Keratinocyte (primary cell): ENCODE measurements around the gene ZNF763. TPM values are rescaled to one million over a fixed set of nuclear protein-coding genes. Genes with fewer than 3 reads are reported as not detected.

Experiments used
- DNase-seq: peaks from one replicate; pipeline ENCODE4 v3.0.0-alpha.2; 2011; ENCODE audit warnings: low read depth, missing footprints, low spot score
- FAIRE-seq: peaks from 2 replicates; lab custom pipeline; 2011; peaks lifted over from hg19 to GRCh38; lab: Jason Lieb, UNC
- H2AFZ ChIP-seq: 2 replicates; pipeline ENCODE4 v1.6.0; 2012; ENCODE audit warnings: low read length, control low read depth, inconsistent platforms; ENCODE audit not compliant: control insufficient read depth
- H3K27ac ChIP-seq: 2 replicates; pipeline ENCODE4 v1.5.1; 2011; ENCODE audit warnings: low read length; ENCODE audit not compliant: control insufficient read depth, insufficient read depth
- H3K27me3 ChIP-seq: 3 replicates; pipeline ENCODE4 v1.6.0; 2011; ENCODE audit warnings: low read length; ENCODE audit not compliant: control insufficient read depth, insufficient read depth; ENCODE audit errors: extremely low read depth
- H3K36me3 ChIP-seq, 2 experiments: 2 replicates in 1 of 2; 3 replicates in 1 of 2; pipeline ENCODE4 v1.5.1; 2011; ENCODE audit warnings: low read length in 2 of 2, mild to moderate bottlenecking in 1 of 2; ENCODE audit not compliant: control insufficient read depth in 2 of 2, insufficient read depth in 2 of 2; ENCODE audit errors: extremely low read depth in 1 of 2
- H3K4me1 ChIP-seq: 3 replicates; pipeline ENCODE4 v1.5.1; 2011; ENCODE audit warnings: low read length; ENCODE audit not compliant: control insufficient read depth, insufficient read depth; ENCODE audit errors: extremely low read depth
- H3K4me2 ChIP-seq: 3 replicates; pipeline ENCODE4 v1.6.0; 2011; ENCODE audit warnings: low read depth, low read length; ENCODE audit not compliant: control insufficient read depth, insufficient read depth; ENCODE audit errors: extremely low read depth
- H3K4me3 ChIP-seq, 3 experiments: fragments of 200-600 bp in 1 of 3; sonication (generic) in 1 of 3; 2 replicates in 2 of 3; 3 replicates in 1 of 3; pipeline ENCODE4 v1.5.1; 2011 to 2016; ENCODE audit warnings: low read length in 3 of 3, mild to moderate bottlenecking in 3 of 3, control low read depth in 2 of 3, inconsistent platforms in 1 of 3, low read depth in 1 of 3, mixed read lengths in 1 of 3, mixed run types in 1 of 3, moderate library complexity in 1 of 3; ENCODE audit not compliant: control insufficient read depth in 2 of 3, insufficient read depth in 2 of 3; ENCODE audit errors: extremely low read depth in 1 of 3
- H3K79me2 ChIP-seq: 2 replicates; pipeline ENCODE4 v1.6.0; 2012; ENCODE audit warnings: low read length; ENCODE audit not compliant: control insufficient read depth, insufficient read depth
- H3K9ac ChIP-seq: 3 replicates; pipeline ENCODE4 v1.6.0; 2011; ENCODE audit warnings: low read length; ENCODE audit not compliant: control insufficient read depth, insufficient read depth; ENCODE audit errors: extremely low read depth
- H3K9me1 ChIP-seq: 3 replicates; pipeline ENCODE4 v1.6.0; 2011; ENCODE audit warnings: low read length; ENCODE audit not compliant: control insufficient read depth, insufficient read depth; ENCODE audit errors: extremely low read depth
- H3K9me3 ChIP-seq: 2 replicates; pipeline ENCODE4 v1.5.1; 2012; ENCODE audit warnings: low read depth, low read length; ENCODE audit not compliant: control insufficient read depth
- H4K20me1 ChIP-seq: 3 replicates; pipeline ENCODE4 v1.6.0; 2011; ENCODE audit warnings: low read length; ENCODE audit not compliant: control insufficient read depth, insufficient read depth; ENCODE audit errors: extremely low read depth
- EZH2 ChIP-seq: IDR thresholded peaks from one replicate; pipeline ENCODE4 v1.6.1; 2012; ENCODE audit warnings: inconsistent platforms, mild to moderate bottlenecking, low read length, moderate library complexity
- dilution Hi-C: fragments of 300-500 bp; cut with MboI; formaldehyde crosslinking; loops from one replicate; pipeline ENCODE4 v1.7.0; 2020; ENCODE audit warnings: low sequenced_read_pairs; ENCODE audit not compliant: extremely low pct_ligation_motif_present
- polyA plus RNA-seq, 5 experiments: library from polyadenylated mRNA; depleted of rRNA in 3 of 5; stranded (reverse) in 3 of 5; stranded (forward) in 1 of 5; unstranded in 1 of 5; fragments of >200 nt; gene quantifications; 1 replicate in 1 of 5; 2 replicates in 3 of 5; 3 replicates in 1 of 5; pipeline versions ENCODE4 v1.2.1 to v1.2.3, GENCODE V29; 2011 to 2012; ENCODE audit warnings: missing spikeins in 2 of 5, low read depth in 1 of 5, low replicate concordance in 1 of 5
- TF ChIP-seq, protein P1 (sequence below), 3 experiments: IDR thresholded peaks in 1 of 3; conservative IDR thresholded peaks in 1 of 3; optimal IDR thresholded peaks in 1 of 3; 2 replicates in 2 of 3; 3 replicates in 1 of 3; pipeline versions ENCODE3 to v1.5.1; 2011; ENCODE audit warnings: low read length in 3 of 3, mild to moderate bottlenecking in 3 of 3, moderate library complexity in 2 of 3, control low read depth in 1 of 3, inconsistent platforms in 1 of 3; ENCODE audit not compliant: insufficient read depth in 2 of 3; ENCODE audit errors: extremely low read depth in 1 of 3

The ZNF763 gene
- polyA plus RNA-seq, 1 donor (not counting 4 experiments of a cell fraction or from before 2014, with no cell fraction given), result 2.3 TPM

- no peaks in the 10 kb centered on the region for H3K9me3 ChIP-seq
- H3K9ac ChIP-seq, result no peak overlapping the region
- no peak overlapping the region for H2AFZ ChIP-seq
- H3K36me3 ChIP-seq, result no peaks in the 10 kb centered on the region
- H3K27me3 ChIP-seq, result no peaks in the 10 kb centered on the region
- no peak overlapping the region for H3K4me3 ChIP-seq
- dilution Hi-C loops, result no loop called here
- H3K9me1 ChIP-seq, result no peaks in the 10 kb centered on the region
- no peaks in the 10 kb centered on the region for H4K20me1 ChIP-seq
- no peak for DNase-seq
- peaks cover 3% of the 10 kb centered on the region for H3K4me1 ChIP-seq
- H3K79me2 ChIP-seq, result no peaks in the 10 kb centered on the region
- H3K4me2 ChIP-seq, result no peak overlapping the region
- FAIRE-seq, result no peak
- TF ChIP-seq, protein P1, sequence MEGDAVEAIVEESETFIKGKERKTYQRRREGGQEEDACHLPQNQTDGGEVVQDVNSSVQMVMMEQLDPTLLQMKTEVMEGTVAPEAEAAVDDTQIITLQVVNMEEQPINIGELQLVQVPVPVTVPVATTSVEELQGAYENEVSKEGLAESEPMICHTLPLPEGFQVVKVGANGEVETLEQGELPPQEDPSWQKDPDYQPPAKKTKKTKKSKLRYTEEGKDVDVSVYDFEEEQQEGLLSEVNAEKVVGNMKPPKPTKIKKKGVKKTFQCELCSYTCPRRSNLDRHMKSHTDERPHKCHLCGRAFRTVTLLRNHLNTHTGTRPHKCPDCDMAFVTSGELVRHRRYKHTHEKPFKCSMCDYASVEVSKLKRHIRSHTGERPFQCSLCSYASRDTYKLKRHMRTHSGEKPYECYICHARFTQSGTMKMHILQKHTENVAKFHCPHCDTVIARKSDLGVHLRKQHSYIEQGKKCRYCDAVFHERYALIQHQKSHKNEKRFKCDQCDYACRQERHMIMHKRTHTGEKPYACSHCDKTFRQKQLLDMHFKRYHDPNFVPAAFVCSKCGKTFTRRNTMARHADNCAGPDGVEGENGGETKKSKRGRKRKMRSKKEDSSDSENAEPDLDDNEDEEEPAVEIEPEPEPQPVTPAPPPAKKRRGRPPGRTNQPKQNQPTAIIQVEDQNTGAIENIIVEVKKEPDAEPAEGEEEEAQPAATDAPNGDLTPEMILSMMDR (optimal IDR thresholded peaks at IDR 0.05 in 1 of 3, IDR thresholded peaks at IDR 0.05 in 1 of 3, conservative IDR thresholded peaks at IDR 0.05 in 1 of 3; ENCODE audit: extremely low read depth in 1 of 3, insufficient read depth in 2 of 3, low read length in 3 of 3), result no peak
- TF ChIP-seq EZH2, result no peak
- H3K27ac ChIP-seq, result no peak overlapping the region
Measured at GRCh38 chr19:11970174-11970573, 5.3 kb downstream of the ZNF763 start.

- Histone ChIP-seq H3K9ac (no peak overlapping the region), H3K27ac (no peak overlapping the region), H3K9me3 (no peaks in the 10 kb centered on the region), H3K36me3 (no peaks in the 10 kb centered on the region), H3K27me3 (no peaks in the 10 kb centered on the region), H3K79me2 (no peaks in the 10 kb centered on the region), H3K4me1 (peaks cover 2% of the 10 kb centered on the region), H3K4me3 (no peak overlapping the region), H4K20me1 (no peaks in the 10 kb centered on the region), H3K9me1 (no peaks in the 10 kb centered on the region), H3K4me2 (no peak overlapping the region), H2AFZ (no peak overlapping the region)
- FAIRE-seq, result no peak
- TF ChIP-seq, protein P1 (optimal IDR thresholded peaks at IDR 0.05 in 1 of 3, IDR thresholded peaks at IDR 0.05 in 1 of 3, conservative IDR thresholded peaks at IDR 0.05 in 1 of 3; ENCODE audit: extremely low read depth in 1 of 3, insufficient read depth in 2 of 3, low read length in 3 of 3), result no peak
- TF ChIP-seq EZH2, result no peak
- DNase-seq, result no peak
- dilution Hi-C loops, result no loop called here
Measured at GRCh38 chr19:11971041-11971440, 6.2 kb downstream of the ZNF763 start.
